Smooth muscle cell of bladder (primary cell): Measurements from ENCODE around the gene PKIB. TPM values are rescaled to one million over a fixed set of nuclear protein-coding genes. Genes with fewer than 3 reads are reported as not detected.

Experiments used
- total RNA-seq: library from RNA; depleted of rRNA; stranded (reverse); fragments of >200 nt; gene quantifications from 2 replicates; pipeline ENCODE4 v1.2.3, GENCODE V29; 2014

PKIB gene
- 1.1 and 26.0 TPM in 2 replicates for total RNA-seq

GRCh38 chr6:122609881-122610689 lies at the start of gene PKIB:
PKIB (plus strand) TSS chr6:122610405; CDS start chr6:122717795, 107,390 bp downstream.

Other genes starting within 250 kb of the PKIB start
- gene HSF2, start 210.8 kb upstream of the PKIB start, total RNA-seq, result 20.5 and 21.2 TPM in 2 replicates
- 220 and 261 TPM in 2 replicates for gene SERINC1, start 138.6 kb upstream of the PKIB start, total RNA-seq
- gene FABP7, start 169.3 kb downstream of the PKIB start, total RNA-seq, result 0.46 and 0.71 TPM in 2 replicates
- gene SMPDL3A, start 178.9 kb downstream of the PKIB start, total RNA-seq, result 174 and 196 TPM in 2 replicates